ENCODE data around the gene GTF2A1L.

GRCh38 chr2:48725696-48726494, 108.2 kb downstream of the GTF2A1L start:
- no peak; the same call in 1 of the 2 replicates for TF ChIP-seq CTCF (IDR thresholded peaks at IDR 0.05; ENCODE audit: low read length)
- TF ChIP-seq EZH2 (IDR thresholded peaks at IDR 0.05; ENCODE audit: borderline replicate concordance, low read length), result no peak
